HepG2 (cell line): Measurements from ENCODE around the gene CCT8. TPM values are rescaled to one million over a fixed set of nuclear protein-coding genes. Genes with fewer than 3 reads are reported as not detected.
A peak's percentile ranks its signal among the peaks of the same experiment; 100 is the strongest.

Experiments
- GATAD1 ChIP-seq: IDR thresholded peaks from 2 replicates; pipeline ENCODE4 v1.6.1; 2016; ENCODE audit warnings: missing genetic modification reagents, missing compliant biosample characterization
- HDAC1 ChIP-seq: sonication (generic); formaldehyde crosslinking; IDR thresholded peaks from 2 replicates; pipeline ENCODE4 v1.5.1; 2020; ENCODE audit warnings: mild to moderate bottlenecking, missing genetic modification reagents
- HNRNPK ChIP-seq: fragments of 200-400 bp; formaldehyde crosslinking; IDR thresholded peaks from 2 replicates; pipeline ENCODE4 v1.6.1; 2018; ENCODE audit warnings: low read length, low read depth, moderate library complexity, mild to moderate bottlenecking; ENCODE audit not compliant: poor library complexity, severe bottlenecking
- RBM22 ChIP-seq: fragments of 200-400 bp; formaldehyde crosslinking; optimal IDR thresholded peaks from 2 replicates; pipeline ENCODE3; 2017; ENCODE audit warnings: mild to moderate bottlenecking, low read length, moderate library complexity
- SOX6 ChIP-seq, 2 experiments: fragments of 450-650 bp in 1 of 2; sonication (generic) in 1 of 2; formaldehyde crosslinking in 1 of 2; IDR thresholded peaks; 2 replicates each; pipeline versions ENCODE4 v1.4.0 to v1.6.1; 2017 to 2020; ENCODE audit warnings: antibody characterized with exemption in 1 of 2, mild to moderate bottlenecking in 1 of 2, missing genetic modification reagents in 1 of 2
- SYNCRIP ChIP-seq: fragments of 200-400 bp; formaldehyde crosslinking; IDR thresholded peaks from 2 replicates; pipeline ENCODE4 v1.6.1; 2018; ENCODE audit warnings: mild to moderate bottlenecking, low read depth, low read length; ENCODE audit not compliant: insufficient read depth
- ZC3H13 ChIP-seq: sonication (generic); formaldehyde crosslinking; IDR thresholded peaks from 2 replicates; pipeline ENCODE4 v1.8.1; 2023; ENCODE audit warnings: mild to moderate bottlenecking, missing genetic modification reagents, moderate library complexity
- ZNF777 ChIP-seq: sonication (generic); formaldehyde crosslinking; IDR thresholded peaks from 2 replicates; pipeline ENCODE4 v1.4.0; 2020; ENCODE audit warnings: missing genetic modification reagents
- ZNF83 ChIP-seq: sonication (generic); formaldehyde crosslinking; IDR thresholded peaks from 2 replicates; pipeline ENCODE4 v1.4.0; 2020; ENCODE audit warnings: missing genetic modification reagents, mild to moderate bottlenecking, borderline replicate concordance
- polyA plus RNA-seq, 8 experiments: library from polyadenylated mRNA; depleted of rRNA in 3 of 8; stranded (reverse) in 7 of 8; unstranded in 1 of 8; fragments of >200 nt; fragmentation: Illumina TruSeq in 4 of 8; extraction: Trizol in 4 of 8; gene quantifications; 2 replicates each; pipeline versions ENCODE4 v1.2.1 to v1.2.3, GENCODE V29; 2011 to 2016; ENCODE audit warnings: low read depth in 4 of 8, missing spikeins in 1 of 8, mixed read lengths in 1 of 8; ENCODE audit not compliant: insufficient read depth in 1 of 8
- total RNA-seq, 5 experiments: library from RNA; depleted of rRNA; stranded (reverse); fragments of >200 nt; fragmentation: Illumina TruSeq; extraction: Trizol; gene quantifications; 2 replicates each; pipeline ENCODE4 v1.2.3, GENCODE V29; 2016; ENCODE audit warnings: low read depth in 1 of 5
- TF ChIP-seq, protein P1 (sequence below): sonication (generic); formaldehyde crosslinking; IDR thresholded peaks from 2 replicates; pipeline ENCODE4 v1.5.0; 2020; ENCODE audit warnings: mild to moderate bottlenecking, missing genetic modification reagents, borderline replicate concordance
- TF ChIP-seq, protein P2 (sequence below): sonication (generic); formaldehyde crosslinking; IDR thresholded peaks from one replicate; pipeline ENCODE4 v1.5.1; 2020; ENCODE audit warnings: mild to moderate bottlenecking, missing genetic modification reagents; ENCODE audit errors: not compliant biosample characterization
- TF ChIP-seq, protein P3 (sequence below): sonication (generic); formaldehyde crosslinking; IDR thresholded peaks from 2 replicates; pipeline ENCODE4 v1.9.0; 2021; ENCODE audit warnings: missing genetic modification reagents, borderline replicate concordance

The CCT8 gene
- total and polyA plus RNA-seq, 2 of the 13 experiments (the other 11 are each of a cell fraction or from before 2014, with no cell fraction given) = 127 to 325 TPM

DNA sequence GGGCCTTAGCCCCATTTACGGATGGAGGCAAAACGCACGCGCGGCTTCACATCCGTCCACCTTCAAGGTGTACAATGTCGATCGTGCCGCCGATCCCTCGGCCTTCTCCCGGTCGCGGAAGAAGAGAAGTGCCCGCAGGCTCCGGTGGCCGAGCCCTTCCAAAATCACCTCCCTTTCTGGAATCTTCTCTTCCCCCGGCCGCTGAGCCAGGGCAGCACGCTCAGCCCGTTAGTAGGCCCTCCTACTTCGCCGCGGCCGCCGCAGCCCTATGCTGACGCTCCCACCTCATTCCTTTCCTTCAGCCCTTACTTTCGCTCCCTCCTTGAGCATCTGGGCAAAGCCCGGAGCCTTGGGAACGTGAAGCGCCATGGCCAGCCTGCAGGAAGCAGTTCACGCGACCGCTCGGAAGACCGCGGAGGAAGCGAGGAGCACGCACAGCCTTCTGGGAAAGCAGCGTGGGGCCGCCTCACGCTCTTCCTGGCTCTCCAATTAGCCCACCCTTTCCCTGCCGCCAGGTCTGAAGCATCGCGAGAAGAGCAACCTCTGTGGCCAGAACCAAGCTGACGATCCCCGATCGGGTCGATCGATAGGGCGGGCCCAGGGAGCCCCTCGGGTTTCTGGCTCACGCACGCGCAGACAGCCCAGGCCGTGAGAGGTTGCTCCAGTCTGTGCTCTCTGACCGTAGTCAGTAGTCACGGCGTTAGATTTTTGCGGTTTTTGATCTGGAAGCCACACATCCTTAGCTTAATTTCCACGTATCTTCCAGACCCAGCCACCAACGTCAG, at the start of gene CCT8 (continued):
- TF ChIP-seq ZNF777 (CRISPR knock-in tag) (0 out of 2 replicates have a peak, but pooled peaks have one; percentile 32), SOX6 (IDR thresholded peaks at IDR 0.05) (no peak), SOX6 (CRISPR knock-in tag; IDR thresholded peaks at IDR 0.05) (peak; percentile 57; the same call in 1 of the 2 replicates), HNRNPK (no peak), GATAD1 (CRISPR knock-in tag) (peak; percentile 97), SYNCRIP (no peak), HDAC1 (CRISPR knock-in tag) (peak; percentile 83), RBM22 (no peak), ZC3H13 (CRISPR knock-in tag) (no peak), ZNF83 (CRISPR knock-in tag) (no peak)
- TF ChIP-seq, protein P1, sequence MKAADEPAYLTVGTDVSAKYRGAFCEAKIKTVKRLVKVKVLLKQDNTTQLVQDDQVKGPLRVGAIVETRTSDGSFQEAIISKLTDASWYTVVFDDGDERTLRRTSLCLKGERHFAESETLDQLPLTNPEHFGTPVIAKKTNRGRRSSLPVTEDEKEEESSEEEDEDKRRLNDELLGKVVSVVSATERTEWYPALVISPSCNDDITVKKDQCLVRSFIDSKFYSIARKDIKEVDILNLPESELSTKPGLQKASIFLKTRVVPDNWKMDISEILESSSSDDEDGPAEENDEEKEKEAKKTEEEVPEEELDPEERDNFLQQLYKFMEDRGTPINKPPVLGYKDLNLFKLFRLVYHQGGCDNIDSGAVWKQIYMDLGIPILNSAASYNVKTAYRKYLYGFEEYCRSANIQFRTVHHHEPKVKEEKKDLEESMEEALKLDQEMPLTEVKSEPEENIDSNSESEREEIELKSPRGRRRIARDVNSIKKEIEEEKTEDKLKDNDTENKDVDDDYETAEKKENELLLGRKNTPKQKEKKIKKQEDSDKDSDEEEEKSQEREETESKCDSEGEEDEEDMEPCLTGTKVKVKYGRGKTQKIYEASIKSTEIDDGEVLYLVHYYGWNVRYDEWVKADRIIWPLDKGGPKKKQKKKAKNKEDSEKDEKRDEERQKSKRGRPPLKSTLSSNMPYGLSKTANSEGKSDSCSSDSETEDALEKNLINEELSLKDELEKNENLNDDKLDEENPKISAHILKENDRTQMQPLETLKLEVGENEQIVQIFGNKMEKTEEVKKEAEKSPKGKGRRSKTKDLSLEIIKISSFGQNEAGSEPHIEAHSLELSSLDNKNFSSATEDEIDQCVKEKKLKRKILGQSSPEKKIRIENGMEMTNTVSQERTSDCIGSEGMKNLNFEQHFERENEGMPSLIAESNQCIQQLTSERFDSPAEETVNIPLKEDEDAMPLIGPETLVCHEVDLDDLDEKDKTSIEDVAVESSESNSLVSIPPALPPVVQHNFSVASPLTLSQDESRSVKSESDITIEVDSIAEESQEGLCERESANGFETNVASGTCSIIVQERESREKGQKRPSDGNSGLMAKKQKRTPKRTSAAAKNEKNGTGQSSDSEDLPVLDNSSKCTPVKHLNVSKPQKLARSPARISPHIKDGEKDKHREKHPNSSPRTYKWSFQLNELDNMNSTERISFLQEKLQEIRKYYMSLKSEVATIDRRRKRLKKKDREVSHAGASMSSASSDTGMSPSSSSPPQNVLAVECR (CRISPR knock-in tag) = peak; percentile 95
- TF ChIP-seq, protein P2, sequence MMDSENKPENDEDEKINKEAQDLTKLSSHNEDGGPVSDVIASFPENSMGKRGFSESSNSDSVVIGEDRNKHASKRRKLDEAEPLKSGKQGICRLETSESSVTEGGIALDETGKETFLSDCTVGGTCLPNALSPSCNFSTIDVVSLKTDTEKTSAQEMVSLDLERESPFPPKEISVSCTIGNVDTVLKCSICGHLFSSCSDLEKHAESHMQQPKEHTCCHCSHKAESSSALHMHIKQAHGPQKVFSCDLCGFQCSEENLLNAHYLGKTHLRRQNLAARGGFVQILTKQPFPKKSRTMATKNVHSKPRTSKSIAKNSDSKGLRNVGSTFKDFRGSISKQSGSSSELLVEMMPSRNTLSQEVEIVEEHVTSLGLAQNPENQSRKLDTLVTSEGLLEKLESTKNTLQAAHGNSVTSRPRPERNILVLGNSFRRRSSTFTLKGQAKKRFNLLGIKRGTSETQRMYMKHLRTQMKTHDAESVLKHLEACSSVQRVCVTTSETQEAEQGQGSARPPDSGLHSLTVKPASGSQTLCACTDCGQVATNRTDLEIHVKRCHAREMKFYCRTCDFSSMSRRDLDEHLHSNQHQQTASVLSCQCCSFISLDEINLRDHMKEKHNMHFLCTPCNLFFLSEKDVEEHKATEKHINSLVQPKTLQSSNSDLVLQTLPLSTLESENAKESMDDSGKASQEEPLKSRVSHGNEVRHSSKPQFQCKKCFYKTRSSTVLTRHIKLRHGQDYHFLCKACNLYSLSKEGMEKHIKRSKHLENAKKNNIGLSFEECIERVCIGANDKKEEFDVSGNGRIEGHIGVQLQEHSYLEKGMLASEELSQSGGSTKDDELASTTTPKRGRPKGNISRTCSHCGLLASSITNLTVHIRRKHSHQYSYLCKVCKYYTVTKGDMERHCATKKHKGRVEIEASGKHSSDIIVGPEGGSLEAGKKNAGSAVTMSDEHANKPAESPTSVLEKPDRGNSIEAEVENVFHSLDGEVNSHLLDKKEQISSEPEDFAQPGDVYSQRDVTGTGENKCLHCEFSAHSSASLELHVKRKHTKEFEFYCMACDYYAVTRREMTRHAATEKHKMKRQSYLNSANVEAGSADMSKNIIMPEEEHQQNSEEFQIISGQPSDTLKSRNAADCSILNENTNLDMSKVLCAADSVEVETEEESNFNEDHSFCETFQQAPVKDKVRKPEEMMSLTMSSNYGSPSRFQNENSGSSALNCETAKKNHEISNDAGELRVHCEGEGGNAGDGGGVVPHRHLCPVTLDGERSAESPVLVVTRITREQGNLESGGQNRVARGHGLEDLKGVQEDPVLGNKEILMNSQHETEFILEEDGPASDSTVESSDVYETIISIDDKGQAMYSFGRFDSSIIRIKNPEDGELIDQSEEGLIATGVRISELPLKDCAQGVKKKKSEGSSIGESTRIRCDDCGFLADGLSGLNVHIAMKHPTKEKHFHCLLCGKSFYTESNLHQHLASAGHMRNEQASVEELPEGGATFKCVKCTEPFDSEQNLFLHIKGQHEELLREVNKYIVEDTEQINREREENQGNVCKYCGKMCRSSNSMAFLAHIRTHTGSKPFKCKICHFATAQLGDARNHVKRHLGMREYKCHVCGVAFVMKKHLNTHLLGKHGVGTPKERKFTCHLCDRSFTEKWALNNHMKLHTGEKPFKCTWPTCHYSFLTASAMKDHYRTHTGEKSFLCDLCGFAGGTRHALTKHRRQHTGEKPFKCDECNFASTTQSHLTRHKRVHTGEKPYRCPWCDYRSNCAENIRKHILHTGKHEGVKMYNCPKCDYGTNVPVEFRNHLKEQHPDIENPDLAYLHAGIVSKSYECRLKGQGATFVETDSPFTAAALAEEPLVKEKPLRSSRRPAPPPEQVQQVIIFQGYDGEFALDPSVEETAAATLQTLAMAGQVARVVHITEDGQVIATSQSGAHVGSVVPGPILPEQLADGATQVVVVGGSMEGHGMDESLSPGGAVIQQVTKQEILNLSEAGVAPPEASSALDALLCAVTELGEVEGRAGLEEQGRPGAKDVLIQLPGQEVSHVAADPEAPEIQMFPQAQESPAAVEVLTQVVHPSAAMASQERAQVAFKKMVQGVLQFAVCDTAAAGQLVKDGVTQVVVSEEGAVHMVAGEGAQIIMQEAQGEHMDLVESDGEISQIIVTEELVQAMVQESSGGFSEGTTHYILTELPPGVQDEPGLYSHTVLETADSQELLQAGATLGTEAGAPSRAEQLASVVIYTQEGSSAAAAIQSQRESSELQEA (CRISPR knock-in tag) = peak; percentile 66
- TF ChIP-seq, protein P3, sequence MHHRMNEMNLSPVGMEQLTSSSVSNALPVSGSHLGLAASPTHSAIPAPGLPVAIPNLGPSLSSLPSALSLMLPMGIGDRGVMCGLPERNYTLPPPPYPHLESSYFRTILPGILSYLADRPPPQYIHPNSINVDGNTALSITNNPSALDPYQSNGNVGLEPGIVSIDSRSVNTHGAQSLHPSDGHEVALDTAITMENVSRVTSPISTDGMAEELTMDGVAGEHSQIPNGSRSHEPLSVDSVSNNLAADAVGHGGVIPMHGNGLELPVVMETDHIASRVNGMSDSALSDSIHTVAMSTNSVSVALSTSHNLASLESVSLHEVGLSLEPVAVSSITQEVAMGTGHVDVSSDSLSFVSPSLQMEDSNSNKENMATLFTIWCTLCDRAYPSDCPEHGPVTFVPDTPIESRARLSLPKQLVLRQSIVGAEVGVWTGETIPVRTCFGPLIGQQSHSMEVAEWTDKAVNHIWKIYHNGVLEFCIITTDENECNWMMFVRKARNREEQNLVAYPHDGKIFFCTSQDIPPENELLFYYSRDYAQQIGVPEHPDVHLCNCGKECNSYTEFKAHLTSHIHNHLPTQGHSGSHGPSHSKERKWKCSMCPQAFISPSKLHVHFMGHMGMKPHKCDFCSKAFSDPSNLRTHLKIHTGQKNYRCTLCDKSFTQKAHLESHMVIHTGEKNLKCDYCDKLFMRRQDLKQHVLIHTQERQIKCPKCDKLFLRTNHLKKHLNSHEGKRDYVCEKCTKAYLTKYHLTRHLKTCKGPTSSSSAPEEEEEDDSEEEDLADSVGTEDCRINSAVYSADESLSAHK = 0 out of 2 replicates have a peak, but pooled peaks have one; percentile 33
